ENCODE results near the gene MRPL49.
A peak's percentile ranks its signal among the peaks of the same experiment; 100 is the strongest.

The MRPL49 gene

GRCh38 chr11:65121865-65122696, at the start of gene MRPL49, which contains the start of gene FAU:
Gene MRPL49 (plus strand): TSS chr11:65122321. CDS start chr11:65122347, 26 bp downstream.
Gene FAU (minus strand): TSS chr11:65122134. CDS start chr11:65121813, 321 bp downstream.
- peak; percentile 95 for DNase-seq

GRCh38 chr11:65072631-65072966, 49.5 kb upstream of the MRPL49 start:
- no peak for DNase-seq

DNA sequence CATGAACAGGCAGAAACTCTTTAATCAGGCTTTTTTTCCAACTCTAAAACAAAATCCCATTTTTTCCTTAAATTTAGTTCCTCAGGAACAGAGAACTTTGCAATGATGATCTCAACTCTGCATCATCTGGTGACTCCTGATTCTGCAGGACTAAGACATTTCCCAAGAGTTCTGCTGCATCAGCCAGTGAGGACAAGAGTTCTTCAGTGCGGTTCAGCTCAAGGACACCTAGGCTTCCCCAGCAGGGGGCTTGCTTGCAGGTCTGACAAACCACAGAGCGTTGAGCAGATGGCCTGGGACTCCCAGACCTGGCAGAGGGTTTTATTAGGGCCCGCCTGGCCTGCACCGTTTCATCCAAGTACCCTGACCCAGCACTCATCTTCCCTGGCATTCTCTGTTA, 44.7 kb upstream of the MRPL49 start:
- DNase-seq, result no peak

- DNase-seq, result no peak
Observed at GRCh38 chr11:65078151-65078550, 44.0 kb upstream of the MRPL49 start.

DNA sequence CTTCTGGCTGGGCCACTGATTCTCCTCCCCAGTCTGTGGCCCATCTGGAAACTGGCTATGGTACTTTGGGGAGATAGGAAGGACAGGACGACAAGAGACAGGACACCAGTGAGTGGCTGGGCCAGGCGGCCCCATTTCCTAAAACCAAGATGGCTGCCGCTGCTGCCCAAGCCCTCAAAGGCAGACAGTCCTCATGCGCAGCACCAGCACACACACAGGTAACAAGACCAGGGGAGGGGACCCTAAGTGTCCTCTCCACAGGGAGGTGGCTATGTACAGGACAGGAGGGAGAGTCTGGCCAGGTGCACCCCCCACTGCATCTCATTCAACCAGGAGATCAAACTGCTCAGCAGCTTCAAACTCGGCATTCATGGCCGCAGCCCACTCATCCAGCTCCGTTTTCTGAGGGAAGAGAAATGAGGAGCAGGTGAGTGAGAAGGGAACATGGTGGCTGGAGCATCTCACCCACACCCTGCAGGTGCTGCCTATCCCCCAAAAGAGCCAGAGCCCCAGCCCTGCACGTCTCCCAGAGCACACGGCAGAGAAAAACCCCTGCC, 43.3 kb upstream of the MRPL49 start:
- DNase-seq, result no peak

DNA sequence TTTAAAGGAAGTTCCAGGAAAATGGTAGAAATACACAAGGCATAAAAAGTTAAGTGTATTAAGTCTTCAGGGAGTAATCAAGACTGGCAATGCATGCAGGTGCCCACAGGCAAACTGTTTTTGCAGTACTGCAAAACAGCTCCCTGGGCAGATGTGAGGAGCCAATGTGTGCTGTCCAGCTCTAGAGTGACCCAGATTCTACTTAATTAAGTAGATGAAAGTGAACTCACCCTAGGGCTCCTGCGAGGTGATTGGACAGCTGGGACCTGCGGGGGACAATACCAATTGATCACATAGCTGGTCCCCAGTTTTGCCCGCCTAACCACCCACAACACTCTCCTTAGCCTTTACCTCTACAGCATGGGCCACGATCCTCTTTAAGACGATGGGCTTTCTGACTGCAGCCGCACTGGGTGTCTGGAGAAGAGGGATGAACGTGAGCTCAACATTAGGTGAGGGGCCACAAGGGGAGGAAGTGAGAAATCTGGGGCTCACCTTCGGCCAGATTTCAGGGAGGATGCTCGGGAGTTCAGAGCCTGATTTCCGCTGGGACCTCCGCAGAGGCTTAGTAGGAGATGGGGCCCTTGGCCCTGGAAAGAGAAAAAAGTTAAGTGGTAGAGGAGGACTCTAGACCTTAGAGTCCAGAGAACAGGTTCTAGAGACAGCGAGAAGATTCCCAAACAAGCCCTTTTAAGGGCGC, 38.8 kb upstream of the MRPL49 start:
- DNase-seq, result no peak

DNA sequence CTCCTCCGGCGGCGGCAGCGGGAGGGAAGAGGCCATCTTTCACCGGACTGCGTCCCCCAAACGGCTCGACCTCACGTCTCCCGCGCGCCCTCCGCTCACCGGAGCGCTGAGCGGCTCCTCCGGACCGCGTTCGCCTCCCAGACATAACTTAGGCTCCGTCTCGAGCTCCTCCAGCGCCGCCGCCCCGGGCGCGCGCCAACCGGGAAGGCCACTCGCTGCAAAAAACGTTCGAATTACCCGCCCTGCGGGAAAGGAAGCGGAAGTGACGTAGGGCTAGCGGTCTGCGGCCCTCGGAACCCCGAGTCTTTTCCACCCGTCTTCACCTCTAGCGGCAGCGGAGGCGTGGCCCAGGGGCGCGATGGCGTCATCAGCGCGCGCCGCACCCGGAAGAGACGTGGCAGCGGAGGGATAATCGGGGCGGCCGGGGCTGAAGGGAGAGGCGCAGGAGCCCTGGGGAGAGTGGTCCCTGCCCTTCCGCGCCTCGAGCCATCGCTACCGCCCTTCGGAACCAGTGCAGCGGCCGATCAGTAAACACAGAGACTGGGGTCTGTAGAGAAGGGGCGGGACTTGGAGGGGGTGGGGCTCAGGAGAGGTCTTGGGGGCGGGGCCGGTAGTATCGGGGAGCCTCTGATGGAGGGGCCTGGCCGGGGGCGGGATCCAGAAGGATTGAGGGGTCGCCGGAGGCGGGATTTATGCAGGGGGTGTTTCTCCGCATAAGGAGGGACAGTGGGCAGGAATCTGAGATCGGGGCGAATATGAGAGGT, 38.1 kb upstream of the MRPL49 start, which contains the start of the genes CDCA5 and ZFPL1:
TSS of gene CDCA5 (minus strand) at position 207 of the 764 bp plus-strand sequence. CDS start at position 145, 62 bp downstream.
TSS of gene ZFPL1 (plus strand) at position 389 of the 764 bp plus-strand sequence. CDS start 477 bp downstream, outside the sequence.
- peak; percentile 97 for DNase-seq

- DNase-seq, result no peak
Observed at GRCh38 chr11:65084598-65085375, 37.3 kb upstream of the MRPL49 start.

GRCh38 chr11:65085446-65085845, 36.7 kb upstream of the MRPL49 start:
- no peak for DNase-seq

DNA sequence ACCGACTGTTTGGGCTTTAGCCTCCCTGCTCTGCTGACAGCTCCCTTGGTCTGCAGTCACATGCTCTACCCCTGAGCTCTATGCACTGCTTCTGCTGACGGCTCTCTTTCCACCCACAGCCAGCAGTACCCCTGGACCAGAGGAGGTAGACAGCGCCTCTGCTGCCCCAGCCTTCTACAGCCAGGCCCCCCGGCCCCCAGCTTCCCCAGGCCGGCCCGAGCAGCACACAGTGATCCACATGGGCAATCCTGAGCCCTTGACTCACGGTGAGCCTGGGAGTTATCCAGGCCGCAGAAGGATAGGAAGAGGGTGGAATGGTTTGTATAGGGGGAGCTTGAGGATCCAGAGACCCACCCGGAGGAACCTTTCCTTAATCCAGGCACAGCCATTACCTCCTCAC, 35.3 kb upstream of the MRPL49 start:
- no peak for DNase-seq

- no peak for DNase-seq
Observed at GRCh38 chr11:65087216-65087615, 34.9 kb upstream of the MRPL49 start.

GRCh38 chr11:65087827-65088226, 34.3 kb upstream of the MRPL49 start:
- no peak for DNase-seq

DNA sequence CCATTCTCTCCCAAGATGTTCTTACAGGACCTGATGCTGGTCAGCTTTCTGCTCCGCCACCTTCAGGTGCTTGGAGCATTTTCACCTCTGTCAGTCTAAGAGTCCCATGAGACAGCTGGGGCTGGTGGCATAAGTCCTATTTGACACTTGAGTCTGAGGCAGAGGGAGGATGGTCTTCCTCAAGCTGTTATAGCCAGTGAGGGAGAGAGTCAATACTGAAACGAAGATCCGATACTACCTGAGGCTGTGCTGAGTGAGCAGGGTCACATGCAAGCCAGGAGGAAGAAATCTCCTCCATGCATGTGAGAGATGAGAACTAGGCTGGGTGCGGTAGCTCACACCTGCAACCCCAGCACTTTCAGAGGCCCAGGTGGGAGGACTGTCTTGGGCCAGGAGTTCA, 32.5 kb upstream of the MRPL49 start:
- DNase-seq, result no peak

- peak; percentile 38 for DNase-seq
Observed at GRCh38 chr11:65090628-65091027, 31.5 kb upstream of the MRPL49 start.

- no peak for DNase-seq
Observed at GRCh38 chr11:65095427-65095826, 26.7 kb upstream of the MRPL49 start.

DNA sequence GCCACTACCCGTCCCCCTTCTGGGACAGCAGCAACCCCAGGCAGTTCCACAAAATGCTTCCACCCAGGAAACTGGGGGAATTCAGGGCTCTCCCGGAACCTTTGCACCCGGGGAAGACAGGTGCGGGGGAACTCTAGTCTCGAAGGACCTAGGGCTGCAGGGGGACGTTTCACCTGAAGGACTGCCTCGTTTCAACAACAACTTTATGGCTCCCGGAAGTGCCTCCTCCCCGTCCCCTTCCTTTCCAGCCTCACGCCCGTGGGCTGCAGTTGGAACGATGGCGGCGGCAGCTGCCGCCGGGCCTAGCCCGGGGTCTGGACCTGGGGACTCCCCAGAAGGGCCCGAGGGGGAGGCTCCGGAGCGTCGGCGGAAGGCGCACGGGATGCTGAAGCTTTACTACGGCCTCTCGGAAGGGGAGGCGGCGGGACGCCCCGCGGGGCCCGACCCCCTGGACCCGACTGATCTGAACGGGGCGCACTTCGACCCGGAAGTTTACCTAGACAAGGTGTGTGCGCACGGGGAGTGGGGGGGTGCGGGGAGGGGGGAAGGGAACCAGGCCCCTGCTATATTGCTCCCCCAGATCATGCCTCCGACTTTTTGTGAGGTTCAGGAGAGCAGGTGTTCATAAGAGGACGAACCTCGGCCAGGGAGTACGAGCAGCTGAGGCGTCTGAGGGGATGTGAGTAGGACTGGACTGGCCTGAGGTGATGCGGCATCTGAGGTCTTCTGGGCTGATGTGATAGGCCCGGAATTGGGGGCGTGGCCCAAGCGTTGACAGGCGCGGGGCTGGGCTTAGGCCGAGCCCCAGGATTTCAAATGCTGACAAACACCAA, 25.9 kb upstream of the MRPL49 start, which contains the start of gene VPS51:
TSS of gene VPS51 (plus strand) at position 241 of the 833 bp plus-strand sequence. CDS start at position 278, 37 bp downstream.
- DNase-seq, result peak; percentile 90

- no peak for DNase-seq
Observed at GRCh38 chr11:65096926-65097325, 25.2 kb upstream of the MRPL49 start.

- DNase-seq, result no peak
Observed at GRCh38 chr11:65100674-65101350, 21.3 kb upstream of the MRPL49 start.

DNA sequence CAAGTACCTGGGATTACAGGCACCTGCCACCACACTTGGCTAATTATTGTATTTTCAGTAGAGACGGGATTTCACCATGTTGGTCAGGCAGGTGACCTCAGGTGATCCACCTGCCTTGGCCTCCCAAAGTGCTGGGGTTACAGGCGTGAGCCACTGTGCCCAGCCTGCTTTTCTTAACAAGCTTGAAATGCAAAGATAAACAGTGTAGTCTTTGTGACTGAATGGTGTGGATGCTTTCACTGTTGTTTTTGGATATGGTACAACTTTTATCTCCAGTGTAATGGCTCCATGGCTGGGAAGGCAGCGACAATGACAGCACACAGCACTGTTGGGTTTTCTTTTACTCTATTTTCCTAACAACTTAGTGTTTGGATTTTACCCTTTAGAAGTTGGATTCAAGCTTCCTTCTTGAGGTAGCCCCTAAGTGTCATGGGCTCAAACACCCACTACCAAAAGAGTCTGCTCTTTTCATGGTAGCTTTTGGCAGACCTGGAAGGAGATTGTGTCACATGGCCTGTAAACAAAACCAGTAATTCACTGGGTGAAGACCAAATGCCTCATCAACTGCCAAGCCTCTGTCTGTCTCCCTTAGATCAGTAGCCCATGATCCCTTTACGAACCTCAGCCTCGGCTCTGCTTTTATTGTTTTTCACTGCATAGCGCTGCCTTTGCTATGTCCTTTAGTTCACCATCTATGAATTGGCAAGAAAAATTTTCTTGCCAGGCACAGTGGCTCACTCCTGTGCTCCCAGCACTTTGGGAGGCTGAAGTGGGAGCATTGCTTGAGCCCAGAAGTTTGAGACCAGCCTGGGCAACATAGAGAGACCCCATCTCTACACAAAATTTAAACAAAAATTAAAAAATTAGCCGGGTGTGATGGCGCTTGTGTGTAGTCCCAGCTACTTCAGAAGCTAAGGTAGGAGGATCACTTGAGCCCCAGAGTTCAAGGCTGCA, 19.7 kb upstream of the MRPL49 start:
- DNase-seq, result peak; percentile 82
